SK-N-SH (cell line): ENCODE measurements around the gene METTL3. TPM values are rescaled to one million over a fixed set of nuclear protein-coding genes. Genes with fewer than 3 reads are reported as not detected.

Source experiments
- CTCF ChIA-PET: fragments of 300-600, 350-600 bp; formaldehyde crosslinking; extraction: SDS; loops from one replicate; lab custom pipeline; 2021; lab: Yijun Ruan, JAX
- POLR2A ChIA-PET: fragments of 350-600 bp; sonication (Branson Sonifier 250); formaldehyde crosslinking; extraction: SDS; loops from one replicate; lab custom pipeline; 2020; ENCODE audit warnings: antibody characterized with exemption, inconsistent platforms; lab: Yijun Ruan, JAX
- DNase-seq: peaks from one replicate; pipeline ENCODE4 v3.0.0; 2012
- H2AFZ ChIP-seq: fragments of 200-600 bp; sonication (generic); 2 replicates; pipeline ENCODE4 v1.8.1; 2016; ENCODE audit warnings: antibody characterized with exemption, mild to moderate bottlenecking, low read depth
- H3F3A ChIP-seq: fragments of 200-600 bp; sonication (generic); replicated peaks from 2 replicates; pipeline ENCODE3; 2016; ENCODE audit warnings: antibody characterized with exemption, mild to moderate bottlenecking; ENCODE audit not compliant: insufficient read depth
- H3K27ac ChIP-seq, 2 experiments: fragments of 200-500 bp in 1 of 2; fragments of 200-600 bp in 1 of 2; sonication (Bioruptor generic) in 1 of 2; sonication (generic), shearing (Covaris generic) in 1 of 2; 2 replicates each; pipeline versions ENCODE4 v1.5.1 to v1.6.1; 2014 to 2016; ENCODE audit warnings: low read depth in 2 of 2, inconsistent platforms in 1 of 2, low read length in 1 of 2, mild to moderate bottlenecking in 1 of 2, mixed read lengths in 1 of 2
- H3K27me3 ChIP-seq: fragments of 200-600 bp; sonication (generic), shearing (Covaris generic); 2 replicates; pipeline ENCODE4 v1.6.1; 2016; ENCODE audit warnings: mixed run types; ENCODE audit not compliant: insufficient read depth
- H3K36me3 ChIP-seq, 2 experiments: fragments of 200-500 bp in 1 of 2; fragments of 200-600 bp in 1 of 2; sonication (Bioruptor generic) in 1 of 2; sonication (generic) in 1 of 2; replicated peaks in 1 of 2; 2 replicates each; pipeline versions ENCODE3 to v1.5.1; 2014 to 2016; ENCODE audit warnings: low read length in 1 of 2, mild to moderate bottlenecking in 1 of 2; ENCODE audit not compliant: insufficient read depth in 2 of 2, control insufficient read depth in 1 of 2
- H3K4me1 ChIP-seq, 2 experiments: fragments of 200-500 bp in 1 of 2; fragments of 200-600 bp in 1 of 2; sonication (Bioruptor generic) in 1 of 2; sonication (generic), shearing (Covaris generic) in 1 of 2; 2 replicates each; pipeline versions ENCODE4 v1.5.1 to v1.6.1; 2014 to 2016; ENCODE audit warnings: low read depth in 1 of 2, low read length in 1 of 2, mixed run types in 1 of 2; ENCODE audit not compliant: insufficient read depth in 2 of 2, control insufficient read depth in 1 of 2
- H3K4me2 ChIP-seq: fragments of 200-600 bp; sonication (generic), shearing (Covaris generic); 2 replicates; pipeline ENCODE4 v1.6.1; 2017; ENCODE audit warnings: mixed run types
- H3K4me3 ChIP-seq, 2 experiments: fragments of 200-500 bp in 1 of 2; fragments of 200-600 bp in 1 of 2; sonication (Bioruptor generic) in 1 of 2; sonication (generic), shearing (Covaris generic) in 1 of 2; 2 replicates each; pipeline versions ENCODE4 v1.5.1 to v1.8.1; 2014 to 2016; ENCODE audit warnings: low read depth in 2 of 2, inconsistent platforms in 1 of 2, low read length in 1 of 2, mild to moderate bottlenecking in 1 of 2, mixed read lengths in 1 of 2, moderate library complexity in 1 of 2
- H3K79me2 ChIP-seq: fragments of 200-600 bp; sonication (generic); 2 replicates; pipeline ENCODE4 v1.8.1; 2017; ENCODE audit warnings: mild to moderate bottlenecking; ENCODE audit not compliant: insufficient read depth
- H3K9ac ChIP-seq: fragments of 200-600 bp; sonication (generic); 2 replicates; pipeline ENCODE4 v1.6.1; 2017; ENCODE audit warnings: mixed run types
- H3K9me2 ChIP-seq: fragments of 200-600 bp; sonication (generic); 2 replicates; pipeline ENCODE4 v1.6.1; 2017; ENCODE audit warnings: mixed run types
- H3K9me3 ChIP-seq: fragments of 200-600 bp; sonication (generic); 2 replicates; pipeline ENCODE4 v1.6.1; 2017; ENCODE audit warnings: mixed run types, mild to moderate bottlenecking, moderate library complexity
- H4K20me1 ChIP-seq: fragments of 200-600 bp; sonication (generic); 2 replicates; pipeline ENCODE4 v1.6.1; 2017; ENCODE audit warnings: mild to moderate bottlenecking, mixed run types; ENCODE audit not compliant: insufficient read depth
- EP300 ChIP-seq, 2 experiments: IDR thresholded peaks; 2 replicates each; pipeline versions ENCODE4 v1.4.0 to v1.6.1; 2012; ENCODE audit warnings: borderline replicate concordance in 1 of 2, low read depth in 1 of 2, low read length in 1 of 2
- EZH2phosphoT487 ChIP-seq: fragments of 200-600 bp; sonication (generic); IDR thresholded peaks from 2 replicates; pipeline ENCODE4 v1.6.1; 2017; ENCODE audit warnings: low read depth, mixed run types, mild to moderate bottlenecking, antibody characterized with exemption, moderate library complexity, borderline replicate concordance
- FOSL2 ChIP-seq: IDR thresholded peaks from 2 replicates; pipeline ENCODE4 v1.4.0; 2012; ENCODE audit warnings: low read depth, mild to moderate bottlenecking, moderate library complexity, borderline replicate concordance
- FOXJ3 ChIP-seq: sonication (generic); formaldehyde crosslinking; IDR thresholded peaks from 2 replicates; pipeline ENCODE4 v1.5.1; 2020; ENCODE audit warnings: mild to moderate bottlenecking, missing genetic modification reagents
- GABPA ChIP-seq: IDR thresholded peaks from 2 replicates; pipeline ENCODE4 v1.4.0; 2012; ENCODE audit warnings: low read depth, mild to moderate bottlenecking
- MEF2A ChIP-seq: IDR thresholded peaks from 2 replicates; pipeline ENCODE4 v1.4.0; 2012; ENCODE audit warnings: low read depth, borderline replicate concordance
- NFIC ChIP-seq: IDR thresholded peaks from 2 replicates; pipeline ENCODE4 v1.4.0; 2012; ENCODE audit warnings: borderline replicate concordance
- NRF1 ChIP-seq: IDR thresholded peaks from 2 replicates; pipeline ENCODE4 v1.6.1; 2012; ENCODE audit warnings: low read depth, mild to moderate bottlenecking, low read length
- POLR2AphosphoS5 ChIP-seq: IDR thresholded peaks from 2 replicates; pipeline ENCODE4 v1.6.1; 2012; ENCODE audit warnings: low read depth, low read length
- RAD21 ChIP-seq: IDR thresholded peaks from 2 replicates; pipeline ENCODE4 v1.6.1; 2012; ENCODE audit warnings: mild to moderate bottlenecking, low read length
- RCOR1 ChIP-seq: fragments of 150-350 bp; IDR thresholded peaks from 2 replicates; pipeline ENCODE4 v1.6.1; 2017; ENCODE audit warnings: antibody characterized with exemption, low read length
- RXRA ChIP-seq: IDR thresholded peaks from 2 replicates; pipeline ENCODE4 v1.4.0; 2012; ENCODE audit warnings: low read depth, mild to moderate bottlenecking, borderline replicate concordance
- SIN3A ChIP-seq: IDR thresholded peaks from 2 replicates; pipeline ENCODE4 v1.6.1; 2012; ENCODE audit warnings: low read depth, mild to moderate bottlenecking, low read length, moderate library complexity, borderline replicate concordance
- SMC3 ChIP-seq: IDR thresholded peaks from 2 replicates; pipeline ENCODE4 v1.6.1; 2012; ENCODE audit warnings: low read depth, low read length, improper control_type of control experiment
- TAF1 ChIP-seq: IDR thresholded peaks from 2 replicates; pipeline ENCODE4 v1.6.1; 2012; ENCODE audit warnings: low read depth, mild to moderate bottlenecking, low read length, moderate library complexity, borderline replicate concordance
- TCF12 ChIP-seq: IDR thresholded peaks from 2 replicates; pipeline ENCODE4 v1.4.0; 2012
- TEAD4 ChIP-seq: IDR thresholded peaks from 2 replicates; pipeline ENCODE4 v1.4.0; 2012; ENCODE audit warnings: mild to moderate bottlenecking, borderline replicate concordance; ENCODE audit not compliant: insufficient read depth
- WGBS: methylation state at CpG from one replicate; pipeline ENCODE4 v1.1.6; 2017; ENCODE audit warnings: low lambda C conversion rate; 5-methylcytosine and 5-hydroxymethylcytosine counted together
- polyA plus RNA-seq, 3 experiments: library from polyadenylated mRNA; depleted of rRNA; stranded (reverse); fragments of >200 nt; gene quantifications; 2 replicates each; pipeline ENCODE4 v1.2.3, GENCODE V29; 2012
- TF ChIP-seq, protein P1 (sequence below): IDR thresholded peaks from 2 replicates; pipeline ENCODE4 v1.4.0; 2012; ENCODE audit warnings: low read depth, borderline replicate concordance
- TF ChIP-seq, protein P2 (sequence below): IDR thresholded peaks from 2 replicates; pipeline ENCODE4 v1.4.0; 2012; ENCODE audit warnings: low read depth
- TF ChIP-seq, protein P3 (sequence below): fragments of 150-350 bp; IDR thresholded peaks from 2 replicates; pipeline ENCODE4 v1.6.1; 2017; ENCODE audit warnings: antibody characterized with exemption, low read length, low read depth, borderline replicate concordance
- TF ChIP-seq, protein P4 (sequence below): fragments of 200-600 bp; sonication (generic); IDR thresholded peaks from 2 replicates; pipeline ENCODE4 v1.6.1; 2017; ENCODE audit warnings: antibody characterized with exemption, mild to moderate bottlenecking, moderate library complexity

Gene METTL3
- polyA plus RNA-seq, 1 of the 3 experiments (the other 2 are of a cell fraction): 118 TPM

DNA sequence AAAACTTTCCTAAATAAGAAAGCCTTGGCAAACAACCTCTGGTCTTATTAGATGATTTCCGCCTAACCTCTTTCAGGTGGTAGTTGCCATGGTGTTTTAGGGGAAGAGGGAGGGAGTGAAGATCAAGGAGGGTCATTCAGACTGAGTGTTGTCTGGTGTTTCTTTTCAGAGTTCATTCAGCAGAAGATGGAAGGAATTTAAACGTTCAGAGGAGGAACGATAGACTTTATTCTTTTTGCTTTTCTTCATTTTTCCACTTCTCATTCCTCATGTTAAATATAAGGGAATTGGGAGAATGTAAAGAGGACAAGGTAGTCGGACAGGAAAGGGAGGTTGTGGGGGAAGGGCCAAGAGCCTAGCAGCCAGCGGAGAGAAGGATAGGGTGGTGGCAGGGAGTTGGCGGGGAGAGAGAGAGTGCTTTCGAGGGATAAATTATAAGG, 32.4 kb upstream of the METTL3 start (continued):
- TF ChIP-seq, protein P1, sequence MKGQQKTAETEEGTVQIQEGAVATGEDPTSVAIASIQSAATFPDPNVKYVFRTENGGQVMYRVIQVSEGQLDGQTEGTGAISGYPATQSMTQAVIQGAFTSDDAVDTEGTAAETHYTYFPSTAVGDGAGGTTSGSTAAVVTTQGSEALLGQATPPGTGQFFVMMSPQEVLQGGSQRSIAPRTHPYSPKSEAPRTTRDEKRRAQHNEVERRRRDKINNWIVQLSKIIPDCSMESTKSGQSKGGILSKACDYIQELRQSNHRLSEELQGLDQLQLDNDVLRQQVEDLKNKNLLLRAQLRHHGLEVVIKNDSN: no peak
- no peak for TF ChIP-seq FOSL2
- TF ChIP-seq POLR2AphosphoS5: no peak
- no peak for TF ChIP-seq TCF12

DNA sequence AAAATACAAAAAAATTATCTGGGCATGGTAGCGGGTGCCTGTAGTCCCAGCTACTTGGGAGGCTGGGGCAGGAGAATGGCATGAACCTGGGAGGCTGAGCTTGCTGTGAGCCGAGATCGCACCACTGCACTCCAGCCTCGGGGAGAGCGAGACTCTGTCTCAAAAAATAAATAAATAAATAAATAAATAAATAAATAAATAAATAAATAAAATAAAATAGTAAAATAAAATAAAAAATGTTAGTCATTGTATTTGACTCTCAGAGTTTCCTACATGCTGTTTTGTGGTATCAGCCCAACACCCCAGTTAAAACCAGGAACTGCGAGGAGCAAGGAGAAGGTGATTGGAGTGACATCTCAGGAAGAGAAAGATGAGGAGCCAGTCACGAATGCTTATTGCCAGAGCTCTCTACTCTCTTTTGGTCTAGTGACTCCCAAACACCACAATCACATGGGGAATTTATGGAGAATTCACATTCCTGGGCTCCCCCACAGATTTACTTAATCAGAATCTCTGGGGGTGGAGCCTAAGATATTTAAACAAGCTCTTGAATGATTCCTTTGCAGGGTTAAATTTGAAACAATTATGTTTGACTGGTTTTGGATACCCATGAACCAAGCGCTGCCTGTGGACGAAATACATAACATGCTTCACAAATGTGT, 30.4 kb upstream of the METTL3 start:
- POLR2A ChIA-PET: no interaction called here
- no peak overlapping the region for H3K4me3 ChIP-seq

More for the DNA sequence above, 30.4 kb upstream of the METTL3 start:
- Histone ChIP-seq H3K9me2 (no peaks in the 10 kb centered on the region), H3K79me2 (no peaks in the 10 kb centered on the region), H3F3A (no peaks in the 10 kb centered on the region), H3K4me1 (peaks cover 0 to 3% of the 10 kb centered on the region in 2 experiments; a peak in 2 of 4 replicates), H3K36me3 (no peaks in the 10 kb centered on the region), H3K9me3 (no peaks in the 10 kb centered on the region), H3K27ac (no peak overlapping the region), H3K27me3 (peaks cover 7% of the 10 kb centered on the region; the same call in 1 of the 2 replicates), H2AFZ (no peak overlapping the region), H4K20me1 (no peaks in the 10 kb centered on the region), H3K4me2 (no peak overlapping the region), H3K9ac (no peak overlapping the region)
- TF ChIP-seq SMC3: no peak
- no peak for TF ChIP-seq GABPA
- no peak for TF ChIP-seq TCF12
- no peak for TF ChIP-seq RAD21
- TF ChIP-seq RXRA: no peak
- no peak for TF ChIP-seq NFIC
- TF ChIP-seq POLR2AphosphoS5: no peak
- TF ChIP-seq TEAD4: no peak
- no peak for TF ChIP-seq SIN3A
- no peak for TF ChIP-seq FOXJ3 (CRISPR knock-in tag)
- TF ChIP-seq EP300 (IDR thresholded peaks at IDR 0.05; ENCODE audit: borderline replicate concordance in 1 of 2, low read depth in 1 of 2, low read length in 1 of 2): no peak
- no peak for TF ChIP-seq EZH2phosphoT487
- TF ChIP-seq, protein P2, sequence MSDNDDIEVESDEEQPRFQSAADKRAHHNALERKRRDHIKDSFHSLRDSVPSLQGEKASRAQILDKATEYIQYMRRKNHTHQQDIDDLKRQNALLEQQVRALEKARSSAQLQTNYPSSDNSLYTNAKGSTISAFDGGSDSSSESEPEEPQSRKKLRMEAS: no peak
- TF ChIP-seq, protein P3, sequence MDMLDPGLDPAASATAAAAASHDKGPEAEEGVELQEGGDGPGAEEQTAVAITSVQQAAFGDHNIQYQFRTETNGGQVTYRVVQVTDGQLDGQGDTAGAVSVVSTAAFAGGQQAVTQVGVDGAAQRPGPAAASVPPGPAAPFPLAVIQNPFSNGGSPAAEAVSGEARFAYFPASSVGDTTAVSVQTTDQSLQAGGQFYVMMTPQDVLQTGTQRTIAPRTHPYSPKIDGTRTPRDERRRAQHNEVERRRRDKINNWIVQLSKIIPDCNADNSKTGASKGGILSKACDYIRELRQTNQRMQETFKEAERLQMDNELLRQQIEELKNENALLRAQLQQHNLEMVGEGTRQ: no peak
- no peak for TF ChIP-seq TAF1
- no peak for TF ChIP-seq NRF1
- TF ChIP-seq MEF2A: no peak
- TF ChIP-seq, protein P4, sequence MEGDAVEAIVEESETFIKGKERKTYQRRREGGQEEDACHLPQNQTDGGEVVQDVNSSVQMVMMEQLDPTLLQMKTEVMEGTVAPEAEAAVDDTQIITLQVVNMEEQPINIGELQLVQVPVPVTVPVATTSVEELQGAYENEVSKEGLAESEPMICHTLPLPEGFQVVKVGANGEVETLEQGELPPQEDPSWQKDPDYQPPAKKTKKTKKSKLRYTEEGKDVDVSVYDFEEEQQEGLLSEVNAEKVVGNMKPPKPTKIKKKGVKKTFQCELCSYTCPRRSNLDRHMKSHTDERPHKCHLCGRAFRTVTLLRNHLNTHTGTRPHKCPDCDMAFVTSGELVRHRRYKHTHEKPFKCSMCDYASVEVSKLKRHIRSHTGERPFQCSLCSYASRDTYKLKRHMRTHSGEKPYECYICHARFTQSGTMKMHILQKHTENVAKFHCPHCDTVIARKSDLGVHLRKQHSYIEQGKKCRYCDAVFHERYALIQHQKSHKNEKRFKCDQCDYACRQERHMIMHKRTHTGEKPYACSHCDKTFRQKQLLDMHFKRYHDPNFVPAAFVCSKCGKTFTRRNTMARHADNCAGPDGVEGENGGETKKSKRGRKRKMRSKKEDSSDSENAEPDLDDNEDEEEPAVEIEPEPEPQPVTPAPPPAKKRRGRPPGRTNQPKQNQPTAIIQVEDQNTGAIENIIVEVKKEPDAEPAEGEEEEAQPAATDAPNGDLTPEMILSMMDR: no peak
- TF ChIP-seq, protein P1: no peak
- TF ChIP-seq RCOR1: no peak
- DNase-seq: no peak
- WGBS: 90% methylated on average over 7 of the region's 9 CpGs
- CTCF ChIA-PET: interaction anchor here (1.8 kb wide), 1 partner anchor 43 kb away, joined by 7 read pairs; no protein-coding TSS in a partner anchor
